ENCODE measurements around the gene PON3. TPM values are rescaled to one million over a fixed set of nuclear protein-coding genes. Genes with fewer than 3 reads are reported as not detected.

The PON3 gene
- total and polyA plus RNA-seq, 2 of the 8 experiments (the other 6 are each of a cell fraction or from before 2014, with no cell fraction given): not detected

- Histone ChIP-seq H2BK12ac (ENCODE audit: low read depth, low read length) (no peak overlapping the region), H3K18ac (ENCODE audit: extremely low read depth, low read length) (no peak overlapping the region), H2BK15ac (ENCODE audit: low read length) (no peak overlapping the region), H2BK20ac (ENCODE audit: low read length) (no peak overlapping the region), H2BK120ac (replicated peaks; ENCODE audit: low read depth, low read length) (no peak overlapping the region), H3K14ac (ENCODE audit: insufficient read length) (no peak overlapping the region), H3K23me2 (ENCODE audit: low read depth, low read length) (no peaks in the 10 kb centered on the region), H3K9me3 (ENCODE audit: insufficient read depth in 2 of 2, low read depth in 1 of 2, low read length in 1 of 2) (peaks cover 0 to 5% of the 10 kb centered on the region in 2 experiments; a peak in 1 of 4 replicates), H2AK5ac (ENCODE audit: low read depth, low read length) (no peak overlapping the region), H2BK5ac (ENCODE audit: low read depth, low read length) (no peak overlapping the region), H3K36me3 (ENCODE audit: control insufficient read depth in 2 of 4, insufficient read depth in 4 of 4, low read length in 3 of 4) (peaks cover 0 to 4% (median 0%) of the 10 kb centered on the region in 4 experiments; a peak in 1 of 8 replicates), H3K4me3 (ENCODE audit: extremely low read depth in 1 of 4, insufficient read depth in 2 of 4, low read depth in 3 of 4, low read length in 4 of 4) (no peak overlapping the region), H3K9ac (replicated peaks in 1 of 4; ENCODE audit: extremely low read depth in 1 of 4, low read depth in 3 of 4, low read length in 3 of 4) (no peak overlapping the region), H3K4me1 (replicated peaks in 1 of 4; ENCODE audit: control insufficient read depth in 3 of 4, insufficient read depth in 4 of 4, low read length in 3 of 4) (peaks cover 0 to 12% (median 4%) of the 10 kb centered on the region in 4 experiments; a peak in 4 of 7 replicates), H4K8ac (ENCODE audit: extremely low read depth, insufficient read depth, low read length) (no peak overlapping the region), H3K79me1 (ENCODE audit: low read depth, low read length) (no peaks in the 10 kb centered on the region; the same call in 1 of the 2 replicates), H3K27me3 (replicated peaks in 1 of 4; ENCODE audit: control insufficient read depth in 3 of 4, extremely low read depth in 1 of 4, insufficient read depth in 3 of 4, low read length in 3 of 4) (peaks cover 0 to 1% (median 0%) of the 10 kb centered on the region in 4 experiments; a peak in 1 of 7 replicates), H4K5ac (ENCODE audit: insufficient read length, low read depth, low read length) (no peak overlapping the region), H4K20me1 (replicated peaks in 1 of 2; ENCODE audit: control insufficient read depth in 1 of 2, insufficient read depth in 2 of 2, low read length in 2 of 2) (peaks cover 0 to 3% of the 10 kb centered on the region in 2 experiments), H3K23ac (ENCODE audit: insufficient read length) (no peak overlapping the region), H3K4me2 (ENCODE audit: insufficient read depth in 1 of 2, low read depth in 2 of 2, low read length in 2 of 2) (peak overlapping the region in 1 of 2 experiments; percentile 24; a peak in 1 of 4 replicates), H3K4ac (replicated peaks; ENCODE audit: insufficient read length, low read depth, low read length) (no peak overlapping the region), H3K79me2 (ENCODE audit: control insufficient read depth in 1 of 2, insufficient read depth in 2 of 2, low read length in 2 of 2) (peaks cover 0 to 6% of the 10 kb centered on the region in 2 experiments; a peak in 1 of 4 replicates), H4K91ac (replicated peaks; ENCODE audit: insufficient read length, low read length) (no peak overlapping the region), H3K56ac (replicated peaks; ENCODE audit: insufficient read length, low read depth, low read length) (no peak overlapping the region), H2AFZ (ENCODE audit: low read length) (no peak overlapping the region), H3K27ac (ENCODE audit: low read depth, low read length) (no peak overlapping the region)
- CTCF ChIA-PET (ENCODE audit: partially characterized antibody): interaction anchor here (0.8 to 1.9 kb wide), 3 partner anchors 50 to 101 kb away, joined by 3 to 8 read pairs (median 7); no protein-coding TSS in a partner anchor
- WGBS, 2 experiments (ENCODE audit: extremely low coverage in 1 of 2, insufficient coverage in 1 of 2, insufficient read length in 1 of 2, insufficient replicate concordance in 2 of 2, low coverage in 1 of 2, low lambda C conversion rate in 2 of 2, missing lambda C conversion rate in 1 of 2): 60% methylated on average over 7 of the region's 7 CpGs; no CpG with 5 or more reads in 1 of the 2 experiments
- DNase-seq (ENCODE audit: low read depth in 1 of 2, low spot score in 2 of 2) (no peak), FAIRE-seq (no peak)
- TF ChIP-seq EZH2 (IDR thresholded peaks at IDR 0.05; ENCODE audit: low read depth, low read length, severe bottlenecking) (no peak), SAP30 (IDR thresholded peaks at IDR 0.05; ENCODE audit: insufficient read depth, insufficient replicate concordance, low read length) (no peak), BRCA1 (IDR thresholded peaks at IDR 0.05; ENCODE audit: low read depth, low read length) (no peak), KDM4A (IDR thresholded peaks at IDR 0.05; ENCODE audit: low read depth, low read length, severe bottlenecking) (no peak), RXRA (IDR thresholded peaks at IDR 0.05; ENCODE audit: insufficient read depth, low read depth, low read length) (no peak), KDM1A (IDR thresholded peaks at IDR 0.05; ENCODE audit: borderline replicate concordance, low read length) (no peak), BCL11A (IDR thresholded peaks at IDR 0.05; ENCODE audit: low read depth in 2 of 2, low read length in 2 of 2) (no peak), PHF8 (conservative IDR thresholded peaks at IDR 0.05; ENCODE audit: low read depth, low read length) (no peak), HDAC2 (IDR thresholded peaks at IDR 0.05; ENCODE audit: borderline replicate concordance in 1 of 2, low read depth in 2 of 2, low read length in 2 of 2) (no peak)
- POLR2A ChIA-PET (ENCODE audit: partially characterized antibody): interaction anchor here (0.9 kb wide), 1 partner anchor 18 kb away, joined by 3 read pairs; no protein-coding TSS in a partner anchor
Observed at GRCh38 chr7:95427166-95427565, 31.0 kb upstream of the PON3 start.
